B cell (primary cell): ENCODE data around the gene SLC1A2.

Experiments used
- CTCF ChIP-seq: fragments of 200-600 bp; IDR thresholded peaks from one replicate; pipeline ENCODE4 v1.8.0; 2022; ENCODE audit warnings: antibody characterized with exemption, mild to moderate bottlenecking
- EZH2 ChIP-seq: IDR thresholded peaks from 2 replicates; pipeline ENCODE4 v1.6.1; 2012; ENCODE audit warnings: borderline replicate concordance, low read depth, mild to moderate bottlenecking, moderate library complexity, low read length; ENCODE audit not compliant: insufficient read depth, poor library complexity, severe bottlenecking

DNA sequence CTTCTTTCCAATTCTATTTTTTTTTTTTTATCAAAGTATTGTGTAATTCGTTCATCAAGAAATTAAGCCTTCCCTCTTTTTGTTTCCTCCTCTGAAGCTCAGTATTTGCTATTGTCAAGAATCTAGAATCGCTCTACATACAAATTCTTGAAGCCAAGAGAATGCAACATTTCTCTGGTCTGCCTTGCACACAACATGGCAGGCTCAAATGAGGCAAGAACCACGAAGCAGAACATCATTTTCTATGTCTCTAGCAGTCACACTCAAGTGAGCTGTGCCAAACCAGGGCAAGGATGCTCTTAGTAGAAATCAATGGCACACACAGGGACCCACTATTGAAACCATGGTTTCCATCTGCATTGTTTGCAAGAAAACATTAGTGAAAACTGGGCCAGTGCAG is 46.7 kb upstream of the SLC1A2 start:
- TF ChIP-seq CTCF (no peak), EZH2 (no peak)
